Nucleus accumbens (tissue), 56 donors: ENCODE results near the gene OIP5.
"Not testable (repeated sequence)": the region's sequence is repeated elsewhere in the genome, so short reads cannot be mapped to it uniquely, and the experiment has no call there.

Experiments used
- DNase-seq, 56 donors: peaks; one replicate each; lab custom pipeline; 2025; lab: John Stamatoyannopoulos, UW

Gene OIP5

GRCh38 chr15:41332194-41333025, at the start of gene OIP5, which contains the start of gene NUSAP1:
OIP5 (minus strand) TSS chr15:41332591; CDS start chr15:41332561, 30 bp downstream.
NUSAP1 (plus strand) TSS chr15:41332881; CDS start chr15:41332958, 77 bp downstream.
- DNase-seq: peak; percentile 57 to 96 (median 90)

GRCh38 chr15:41377978-41378377, 45.6 kb upstream of the OIP5 start:
- DNase-seq: no peak

GRCh38 chr15:41367418-41367817, 35.0 kb upstream of the OIP5 start:
- DNase-seq: no peak

GRCh38 chr15:41354371-41354770, 22.0 kb upstream of the OIP5 start:
- DNase-seq: no peak

DNA sequence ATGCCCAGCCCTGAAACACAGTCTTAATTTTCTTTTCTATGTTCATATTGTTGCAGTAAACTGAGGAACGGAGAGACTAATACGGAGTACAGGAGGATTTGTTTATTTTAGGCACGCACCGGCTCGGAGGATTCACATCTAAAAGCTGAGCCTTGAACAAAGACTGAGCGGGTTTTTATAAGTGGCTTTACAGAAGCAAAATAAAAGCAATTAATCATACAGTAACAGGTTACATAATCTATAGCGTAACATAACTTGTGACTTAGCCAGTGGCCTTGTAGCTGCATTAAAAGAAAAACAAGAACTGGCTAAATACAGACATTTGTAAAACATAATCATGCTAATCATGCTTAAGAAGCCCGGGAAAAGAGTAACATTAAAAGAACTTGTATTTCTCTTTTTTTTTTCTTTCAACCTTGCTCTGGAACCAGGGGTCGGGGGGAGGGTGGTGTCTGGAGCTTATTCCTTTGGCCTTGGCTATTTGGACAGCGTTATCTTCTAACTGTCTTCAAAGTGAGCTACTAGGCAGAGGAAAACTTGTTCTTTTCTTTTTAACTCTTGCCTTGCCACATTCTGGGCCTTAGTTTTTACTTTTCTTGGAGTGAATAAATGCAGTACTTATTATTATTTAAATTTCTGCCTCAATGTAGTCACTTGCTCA, 17.8 kb upstream of the OIP5 start:
- no peak for DNase-seq

GRCh38 chr15:41347236-41347635, 14.8 kb upstream of the OIP5 start:
- no peak for DNase-seq

DNA sequence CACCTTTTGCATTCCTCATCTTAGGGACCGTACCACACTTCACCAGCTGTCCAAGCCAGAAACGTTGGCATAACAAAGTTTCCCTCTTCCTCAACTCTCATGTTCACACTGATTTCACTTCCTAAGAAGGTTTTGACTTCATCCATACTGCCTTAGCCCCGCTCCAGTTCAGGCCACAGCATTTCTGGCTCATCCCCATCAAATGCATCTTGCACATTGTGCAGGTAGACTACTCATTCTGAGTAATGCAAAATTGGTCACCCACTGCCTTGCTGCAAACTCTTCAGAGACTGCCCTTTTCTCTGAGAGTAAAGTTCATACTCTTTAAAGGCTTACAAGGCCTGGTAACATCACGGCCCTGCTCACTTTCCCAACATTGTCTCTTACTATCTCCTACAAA, 9.1 kb upstream of the OIP5 start:
- no peak for DNase-seq

DNA sequence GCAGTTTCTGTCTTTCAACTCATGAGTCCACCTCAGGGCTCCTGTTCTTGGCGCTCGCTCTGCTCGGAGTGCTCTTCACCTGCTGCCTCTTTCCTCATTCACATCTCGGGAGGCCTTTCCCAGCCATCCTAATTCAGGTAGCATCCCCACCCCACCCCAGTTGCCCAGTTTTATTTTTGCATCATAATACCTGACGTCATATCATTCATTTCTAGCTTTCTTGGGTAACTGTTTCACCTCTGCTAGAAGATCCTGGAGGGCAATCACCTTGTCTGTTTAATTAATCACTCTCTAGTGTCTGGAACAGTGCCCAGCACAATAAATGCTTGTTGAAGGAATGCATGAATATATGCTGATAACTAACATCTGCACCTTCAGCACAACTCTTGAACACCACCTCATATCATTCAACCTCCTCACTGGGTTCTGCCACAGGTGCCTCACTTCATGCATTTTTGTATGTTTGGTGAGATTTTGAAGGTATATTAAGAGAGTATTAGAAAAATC, 7.9 kb upstream of the OIP5 start:
- DNase-seq: no peak

DNA sequence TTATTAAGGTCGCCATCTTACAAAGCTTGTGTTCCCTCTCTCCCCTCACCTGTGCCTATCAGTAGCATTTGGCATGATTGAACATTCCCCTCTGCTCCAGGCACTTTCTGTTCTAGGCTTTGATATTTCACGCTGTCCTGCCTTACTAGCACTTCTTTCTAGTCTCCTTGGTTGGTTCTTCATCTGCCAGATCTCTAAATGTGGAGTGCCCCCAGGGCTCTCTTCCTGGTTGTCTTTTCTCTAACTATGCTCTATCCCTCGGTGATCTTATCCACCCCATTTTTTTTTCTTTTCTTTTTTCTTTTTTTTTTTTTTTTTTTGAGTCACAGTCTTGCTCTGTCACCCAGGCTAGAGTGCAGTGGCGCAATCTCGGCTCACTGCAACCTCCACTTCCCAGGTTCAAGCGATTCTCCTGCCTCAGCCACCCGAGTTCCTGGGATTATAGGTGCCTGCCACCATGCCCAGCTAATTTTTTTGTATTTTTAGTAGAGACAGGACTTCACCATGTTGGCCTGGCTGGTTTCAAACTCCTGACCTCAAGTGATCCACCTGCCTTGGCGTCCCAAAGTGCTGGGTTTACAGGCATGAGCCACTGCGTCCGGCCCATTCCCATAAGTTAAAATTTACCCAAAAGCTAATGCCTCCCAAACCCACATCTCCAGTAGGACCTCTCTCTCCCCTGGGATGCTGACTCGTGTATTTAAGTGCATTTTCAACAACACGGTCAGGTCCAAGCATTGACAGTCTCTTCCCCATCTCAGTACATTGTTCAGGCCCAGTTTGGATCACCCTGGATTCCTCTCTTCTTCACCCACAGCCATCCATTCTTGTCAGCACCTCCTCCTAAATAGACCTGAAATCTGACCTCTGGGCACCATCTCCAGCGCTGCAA, 5.5 kb upstream of the OIP5 start:
- no peak for DNase-seq

- no peak for DNase-seq
These were observed 4.7 kb upstream of the OIP5 start for GRCh38 chr15:41337047-41337446.

DNA sequence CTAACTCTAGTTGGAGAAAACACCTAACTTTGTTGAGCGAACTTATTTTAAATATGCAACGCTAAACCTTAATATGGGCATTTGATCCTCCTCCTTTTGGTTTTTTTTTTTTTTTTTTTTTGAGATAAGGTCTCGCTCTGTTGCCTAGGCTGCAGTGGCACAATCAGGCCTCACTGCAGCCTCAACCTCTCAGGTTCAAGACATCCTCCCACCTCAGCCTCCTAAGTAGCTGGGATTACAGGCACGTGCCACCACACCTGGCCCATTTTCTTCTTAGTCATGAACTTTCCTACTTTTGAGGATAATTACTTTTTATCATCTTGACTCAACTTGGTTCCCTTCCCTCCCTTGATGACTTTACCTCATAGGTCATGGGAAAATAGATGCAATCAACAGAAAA, 4.2 kb upstream of the OIP5 start:
- DNase-seq: no peak

DNA sequence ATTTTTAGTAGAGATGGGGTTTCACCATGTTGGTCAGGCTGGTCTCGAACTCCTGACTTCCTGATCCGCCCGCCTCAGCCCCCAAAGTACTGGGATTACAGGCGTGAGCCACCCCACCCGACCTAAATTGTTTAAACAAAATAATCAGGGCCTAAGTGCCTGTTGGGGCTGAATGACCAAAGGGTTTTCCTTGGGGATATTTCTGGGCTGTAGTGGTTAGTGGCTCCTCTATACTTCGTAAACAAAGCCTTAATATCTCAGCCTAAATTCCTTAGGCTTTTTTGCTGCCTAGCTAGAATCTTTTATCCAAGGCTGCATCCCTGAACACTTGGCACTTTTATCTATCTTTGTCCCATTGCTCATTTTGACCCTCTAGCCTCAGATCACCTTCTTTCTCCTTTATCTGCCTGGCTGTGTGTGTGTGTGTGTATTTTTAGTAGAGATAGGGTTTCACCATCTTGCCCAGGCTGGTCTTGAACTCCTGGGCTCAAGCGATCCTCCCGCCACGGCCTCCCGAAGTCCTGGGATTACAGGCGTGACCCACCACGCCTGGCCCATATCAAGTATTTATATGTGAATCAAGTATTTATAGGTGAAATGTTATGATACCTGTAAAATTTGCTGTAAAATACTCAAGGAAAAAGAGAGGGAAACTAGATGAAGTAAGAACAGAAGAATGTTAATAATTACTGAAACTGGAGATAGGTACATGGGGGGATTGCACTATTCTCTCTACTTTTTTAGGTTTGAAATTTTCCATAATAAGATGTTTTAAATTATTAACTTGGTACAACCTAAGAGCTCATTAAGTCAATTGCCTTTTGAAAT, 2.1 kb upstream of the OIP5 start:
- DNase-seq: no peak

- DNase-seq: peak in 2 of 56 donors; percentile 17 to 32
These were observed 703 bp upstream of the OIP5 start for GRCh38 chr15:41333026-41333562.

DNA sequence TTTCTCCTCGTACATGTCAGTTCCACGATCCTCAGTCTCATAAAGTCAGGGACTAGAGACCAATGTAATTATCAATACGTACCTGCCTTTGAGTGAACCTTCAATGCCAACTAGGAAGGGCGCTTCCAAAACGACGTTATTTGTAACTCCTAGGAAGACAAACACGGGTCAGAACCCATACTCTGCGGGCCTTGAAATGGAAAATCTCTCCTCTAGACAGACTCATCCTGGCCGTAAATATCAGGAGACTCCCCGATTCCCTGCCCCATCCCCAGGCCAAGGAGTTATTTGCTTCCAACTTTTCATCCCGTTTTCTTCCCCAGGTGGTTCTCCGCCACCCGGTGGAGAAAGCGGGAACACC, 578 bp downstream of the OIP5 start:
- DNase-seq: peak in 2 of 56 donors; percentile 42 to 63

DNA sequence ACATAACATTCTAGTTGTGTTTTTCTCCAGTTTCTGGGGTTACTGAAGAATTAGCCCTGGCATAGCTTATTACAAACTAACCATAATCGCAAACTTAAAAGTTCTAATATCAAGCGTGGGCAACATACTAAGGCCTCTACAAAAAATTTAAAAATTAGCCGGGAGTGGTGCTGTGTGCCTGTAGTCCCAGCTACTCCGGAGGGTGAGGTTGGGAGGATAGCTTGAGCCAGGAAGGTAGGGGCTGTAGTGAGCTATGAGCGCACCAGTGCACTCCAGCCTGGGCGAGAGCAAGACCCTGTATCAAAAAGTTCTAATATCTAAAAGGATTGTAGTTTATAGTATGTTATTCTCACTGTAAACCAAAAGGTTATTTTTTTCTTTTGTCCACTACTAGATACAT, 1.1 kb downstream of the OIP5 start:
- DNase-seq: no peak

- DNase-seq: no peak
These were observed 8.8 kb downstream of the OIP5 start for GRCh38 chr15:41323611-41324010.

- not testable (repeated sequence) for DNase-seq
These were observed 11.5 kb downstream of the OIP5 start for GRCh38 chr15:41320805-41321330.

- no peak for DNase-seq
These were observed 23.0 kb downstream of the OIP5 start for GRCh38 chr15:41309226-41309905.

DNA sequence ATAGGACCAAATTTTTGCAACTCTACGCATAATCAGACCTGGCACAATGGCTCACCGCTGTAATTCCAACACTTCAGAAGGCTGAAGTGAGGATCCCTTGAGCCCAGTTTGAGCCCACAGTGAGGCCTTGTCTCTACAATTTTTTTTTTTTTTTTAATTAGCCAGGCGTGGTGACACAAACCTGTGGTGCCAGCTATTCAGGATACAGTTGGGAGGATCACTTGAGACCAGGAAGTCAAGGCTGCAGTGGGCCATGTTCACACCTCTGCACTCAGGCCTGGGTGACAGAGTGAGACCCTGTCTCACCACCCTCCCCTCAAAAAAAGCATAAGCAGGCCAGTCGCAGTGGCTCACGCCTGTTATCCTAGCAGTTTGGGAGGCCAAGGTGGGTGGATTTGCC, 24.7 kb downstream of the OIP5 start:
- DNase-seq: no peak
